ENCODE data around the gene AMIGO1.

The AMIGO1 gene

GRCh38 chr1:109495738-109496137 lies 13.8 kb downstream of the AMIGO1 start:
- Histone ChIP-seq H4K8ac (ENCODE audit: low read depth, low read length) (no peak overlapping the region), H2AFZ (ENCODE audit: insufficient read depth, low read length, poor library complexity) (no peak overlapping the region), H3K14ac (ENCODE audit: low read length) (no peak overlapping the region), H3K9ac (ENCODE audit: low read length) (no peak overlapping the region), H3K18ac (ENCODE audit: low read length) (no peak overlapping the region), H3K23ac (ENCODE audit: low read length) (no peak overlapping the region), H2BK12ac (ENCODE audit: low read length) (no peak overlapping the region), H3K4me3 (ENCODE audit: low read depth, low read length) (peak overlapping the region; percentile 1), H2BK120ac (ENCODE audit: insufficient read depth, low read length, poor library complexity) (no peak overlapping the region), H3K27ac (ENCODE audit: low read depth, low read length) (no peak overlapping the region), H2AK5ac (ENCODE audit: low read length) (no peak overlapping the region), H3K27me3 (ENCODE audit: insufficient read depth, low read length) (no peaks in the 10 kb centered on the region), H3K36me3 (ENCODE audit: control insufficient read depth in 1 of 2, insufficient read depth in 2 of 2, low read length in 2 of 2) (peaks cover 13 to 23% of the 10 kb centered on the region in 2 experiments), H3K4me1 (ENCODE audit: control insufficient read depth in 1 of 2, insufficient read depth in 2 of 2, low read length in 2 of 2) (peaks cover 10 to 14% of the 10 kb centered on the region in 2 experiments), H3K79me2 (ENCODE audit: control insufficient read depth, insufficient read depth, low read length, poor library complexity) (peaks cover 4% of the 10 kb centered on the region), H3K9me3 (ENCODE audit: insufficient read depth, low read depth, low read length) (no peaks in the 10 kb centered on the region), H4K91ac (ENCODE audit: low read depth, low read length) (no peak overlapping the region), H3K4ac (ENCODE audit: low read depth, low read length) (no peak overlapping the region), H4K12ac (ENCODE audit: low read depth, low read length) (no peak overlapping the region), H2BK5ac (ENCODE audit: low read depth, low read length, poor library complexity) (no peak overlapping the region), H3K79me1 (ENCODE audit: low read length) (peaks cover 5% of the 10 kb centered on the region), H3K4me2 (ENCODE audit: low read length) (no peak overlapping the region)
- no peak for DNase-seq
- WGBS (ENCODE audit: extremely low coverage, insufficient coverage, insufficient read length), result no CpG with 5 or more reads among the region's 7 CpGs

GRCh38 chr1:109493805-109494539 lies 15.6 kb downstream of the AMIGO1 start, which contains the start of gene CYB561D1:
Gene CYB561D1 (plus strand): TSS chr1:109494094. CDS start chr1:109494140, 46 bp downstream.
- peak within 1 kb of the TSS; percentile 96 for H3K18ac ChIP-seq (ENCODE audit: low read length)
- peak within 1 kb of the TSS; percentile 97 for H4K8ac ChIP-seq (ENCODE audit: low read depth, low read length)
- H4K12ac ChIP-seq (ENCODE audit: low read depth, low read length), result peak within 1 kb of the TSS; percentile 90
- H3K36me3 ChIP-seq (ENCODE audit: control insufficient read depth in 1 of 2, insufficient read depth in 2 of 2, low read length in 2 of 2), result peaks cover 21 to 28% of the 10 kb centered on the region in 2 experiments
- peak; percentile 92 to 96 for DNase-seq
- peak within 1 kb of the TSS; percentile 99 for H3K4me3 ChIP-seq (ENCODE audit: low read depth, low read length)
- H2BK12ac ChIP-seq (ENCODE audit: low read length), result no peak within 1 kb of the TSS
- H3K9ac ChIP-seq (ENCODE audit: low read length), result peak within 1 kb of the TSS; percentile 89
- peaks cover 4% of the 10 kb centered on the region for H3K79me2 ChIP-seq (ENCODE audit: control insufficient read depth, insufficient read depth, low read length, poor library complexity)
- peak within 1 kb of the TSS; percentile 68 for H2BK120ac ChIP-seq (ENCODE audit: insufficient read depth, low read length, poor library complexity)
- peaks cover 3% of the 10 kb centered on the region for H3K79me1 ChIP-seq (ENCODE audit: low read length)
- H3K27me3 ChIP-seq (ENCODE audit: insufficient read depth, low read length), result no peaks in the 10 kb centered on the region
- peak within 1 kb of the TSS; percentile 84 for H3K27ac ChIP-seq (ENCODE audit: low read depth, low read length)
- H4K91ac ChIP-seq (ENCODE audit: low read depth, low read length), result peak within 1 kb of the TSS; percentile 93
- H3K4me2 ChIP-seq (ENCODE audit: low read length), result peak within 1 kb of the TSS; percentile 83
- H3K23ac ChIP-seq (ENCODE audit: low read length), result no peak within 1 kb of the TSS
- peak within 1 kb of the TSS; percentile 44 for H2AK5ac ChIP-seq (ENCODE audit: low read length)
- peaks cover under 1 to 3% of the 10 kb centered on the region in 2 experiments for H3K4me1 ChIP-seq (ENCODE audit: control insufficient read depth in 1 of 2, insufficient read depth in 2 of 2, low read length in 2 of 2)
- no peaks in the 10 kb centered on the region for H3K9me3 ChIP-seq (ENCODE audit: insufficient read depth, low read depth, low read length)
- H3K14ac ChIP-seq (ENCODE audit: low read length), result peak within 1 kb of the TSS; percentile 95
- H2BK5ac ChIP-seq (ENCODE audit: low read depth, low read length, poor library complexity), result peak within 1 kb of the TSS; percentile 87
- WGBS (ENCODE audit: extremely low coverage, insufficient coverage, insufficient read length), result no CpG with 5 or more reads among the region's 44 CpGs
- peak within 1 kb of the TSS; percentile 80 for H2AFZ ChIP-seq (ENCODE audit: insufficient read depth, low read length, poor library complexity)
- H3K4ac ChIP-seq (ENCODE audit: low read depth, low read length), result peak within 1 kb of the TSS; percentile 64

GRCh38 chr1:109493227-109493626 lies 16.3 kb downstream of the AMIGO1 start:
- Histone ChIP-seq H3K23ac (ENCODE audit: low read length) (no peak overlapping the region), H3K9me3 (ENCODE audit: insufficient read depth, low read depth, low read length) (no peaks in the 10 kb centered on the region), H3K4ac (ENCODE audit: low read depth, low read length) (no peak overlapping the region), H3K79me2 (ENCODE audit: control insufficient read depth, insufficient read depth, low read length, poor library complexity) (peaks cover 4% of the 10 kb centered on the region), H4K91ac (ENCODE audit: low read depth, low read length) (no peak overlapping the region), H3K14ac (ENCODE audit: low read length) (no peak overlapping the region), H3K9ac (ENCODE audit: low read length) (no peak overlapping the region), H3K4me2 (ENCODE audit: low read length) (no peak overlapping the region), H2AK5ac (ENCODE audit: low read length) (peak overlapping the region; percentile 44), H2BK12ac (ENCODE audit: low read length) (no peak overlapping the region), H3K18ac (ENCODE audit: low read length) (no peak overlapping the region), H3K4me1 (ENCODE audit: control insufficient read depth in 1 of 2, insufficient read depth in 2 of 2, low read length in 2 of 2) (peaks cover 0 to 3% of the 10 kb centered on the region in 2 experiments), H4K8ac (ENCODE audit: low read depth, low read length) (peak overlapping the region; percentile 74), H3K27ac (ENCODE audit: low read depth, low read length) (no peak overlapping the region), H3K79me1 (ENCODE audit: low read length) (peaks cover 3% of the 10 kb centered on the region), H2BK120ac (ENCODE audit: insufficient read depth, low read length, poor library complexity) (no peak overlapping the region), H3K4me3 (ENCODE audit: low read depth, low read length) (no peak overlapping the region), H2BK5ac (ENCODE audit: low read depth, low read length, poor library complexity) (no peak overlapping the region), H3K27me3 (ENCODE audit: insufficient read depth, low read length) (no peaks in the 10 kb centered on the region), H4K12ac (ENCODE audit: low read depth, low read length) (peak overlapping the region; percentile 35), H3K36me3 (ENCODE audit: control insufficient read depth in 1 of 2, insufficient read depth in 2 of 2, low read length in 2 of 2) (peaks cover 29 to 31% of the 10 kb centered on the region in 2 experiments), H2AFZ (ENCODE audit: insufficient read depth, low read length, poor library complexity) (peak overlapping the region; percentile 26)
- DNase-seq, result no peak
- no CpG with 5 or more reads among the region's 4 CpGs for WGBS (ENCODE audit: extremely low coverage, insufficient coverage, insufficient read length)

GRCh38 chr1:109492779-109493178 lies 16.7 kb downstream of the AMIGO1 start:
- H3K18ac ChIP-seq (ENCODE audit: low read length), result no peak overlapping the region
- H3K14ac ChIP-seq (ENCODE audit: low read length), result no peak overlapping the region
- H3K4ac ChIP-seq (ENCODE audit: low read depth, low read length), result no peak overlapping the region
- no peaks in the 10 kb centered on the region for H3K27me3 ChIP-seq (ENCODE audit: insufficient read depth, low read length)
- H3K4me2 ChIP-seq (ENCODE audit: low read length), result no peak overlapping the region
- no peak overlapping the region for H2BK5ac ChIP-seq (ENCODE audit: low read depth, low read length, poor library complexity)
- no peak overlapping the region for H2AK5ac ChIP-seq (ENCODE audit: low read length)
- no CpG with 5 or more reads among the region's 4 CpGs for WGBS (ENCODE audit: extremely low coverage, insufficient coverage, insufficient read length)
- peaks cover 29 to 32% of the 10 kb centered on the region in 2 experiments for H3K36me3 ChIP-seq (ENCODE audit: control insufficient read depth in 1 of 2, insufficient read depth in 2 of 2, low read length in 2 of 2)
- H3K79me2 ChIP-seq (ENCODE audit: control insufficient read depth, insufficient read depth, low read length, poor library complexity), result peaks cover 4% of the 10 kb centered on the region
- peaks cover 0 to 3% of the 10 kb centered on the region in 2 experiments for H3K4me1 ChIP-seq (ENCODE audit: control insufficient read depth in 1 of 2, insufficient read depth in 2 of 2, low read length in 2 of 2)
- no peak overlapping the region for H3K23ac ChIP-seq (ENCODE audit: low read length)
- no peak overlapping the region for H4K91ac ChIP-seq (ENCODE audit: low read depth, low read length)
- H3K27ac ChIP-seq (ENCODE audit: low read depth, low read length), result no peak overlapping the region
- H4K8ac ChIP-seq (ENCODE audit: low read depth, low read length), result no peak overlapping the region
- no peaks in the 10 kb centered on the region for H3K9me3 ChIP-seq (ENCODE audit: insufficient read depth, low read depth, low read length)
- no peak overlapping the region for H2BK12ac ChIP-seq (ENCODE audit: low read length)
- DNase-seq, result no peak
- H3K79me1 ChIP-seq (ENCODE audit: low read length), result peaks cover 3% of the 10 kb centered on the region
- no peak overlapping the region for H2AFZ ChIP-seq (ENCODE audit: insufficient read depth, low read length, poor library complexity)
- no peak overlapping the region for H3K4me3 ChIP-seq (ENCODE audit: low read depth, low read length)
- no peak overlapping the region for H2BK120ac ChIP-seq (ENCODE audit: insufficient read depth, low read length, poor library complexity)
- H4K12ac ChIP-seq (ENCODE audit: low read depth, low read length), result no peak overlapping the region
- H3K9ac ChIP-seq (ENCODE audit: low read length), result no peak overlapping the region

All from trophoblast cell (in vitro differentiated cells and primary cell).